SK-N-SH (cell line): Measurements from ENCODE around the gene ALKBH8. TPM values are rescaled to one million over a fixed set of nuclear protein-coding genes. Genes with fewer than 3 reads are reported as not detected.
A peak's percentile ranks its signal among the peaks of the same experiment; 100 is the strongest.

Source experiments
- CTCF ChIA-PET: fragments of 300-600, 350-600 bp; formaldehyde crosslinking; extraction: SDS; loops from one replicate; lab custom pipeline; 2021; lab: Yijun Ruan, JAX
- POLR2A ChIA-PET: fragments of 350-600 bp; sonication (Branson Sonifier 250); formaldehyde crosslinking; extraction: SDS; loops from one replicate; lab custom pipeline; 2020; ENCODE audit warnings: antibody characterized with exemption, inconsistent platforms; lab: Yijun Ruan, JAX
- DNase-seq: peaks from one replicate; pipeline ENCODE4 v3.0.0; 2012
- H2AFZ ChIP-seq: fragments of 200-600 bp; sonication (generic); 2 replicates; pipeline ENCODE4 v1.8.1; 2016; ENCODE audit warnings: antibody characterized with exemption, mild to moderate bottlenecking, low read depth
- H3F3A ChIP-seq: fragments of 200-600 bp; sonication (generic); replicated peaks from 2 replicates; pipeline ENCODE3; 2016; ENCODE audit warnings: antibody characterized with exemption, mild to moderate bottlenecking; ENCODE audit not compliant: insufficient read depth
- H3K27ac ChIP-seq, 2 experiments: fragments of 200-500 bp in 1 of 2; fragments of 200-600 bp in 1 of 2; sonication (Bioruptor generic) in 1 of 2; sonication (generic), shearing (Covaris generic) in 1 of 2; 2 replicates each; pipeline versions ENCODE4 v1.5.1 to v1.6.1; 2014 to 2016; ENCODE audit warnings: low read depth in 2 of 2, inconsistent platforms in 1 of 2, low read length in 1 of 2, mild to moderate bottlenecking in 1 of 2, mixed read lengths in 1 of 2
- H3K27me3 ChIP-seq: fragments of 200-600 bp; sonication (generic), shearing (Covaris generic); 2 replicates; pipeline ENCODE4 v1.6.1; 2016; ENCODE audit warnings: mixed run types; ENCODE audit not compliant: insufficient read depth
- H3K36me3 ChIP-seq, 2 experiments: fragments of 200-500 bp in 1 of 2; fragments of 200-600 bp in 1 of 2; sonication (Bioruptor generic) in 1 of 2; sonication (generic) in 1 of 2; replicated peaks in 1 of 2; 2 replicates each; pipeline versions ENCODE3 to v1.5.1; 2014 to 2016; ENCODE audit warnings: low read length in 1 of 2, mild to moderate bottlenecking in 1 of 2; ENCODE audit not compliant: insufficient read depth in 2 of 2, control insufficient read depth in 1 of 2
- H3K4me1 ChIP-seq, 2 experiments: fragments of 200-500 bp in 1 of 2; fragments of 200-600 bp in 1 of 2; sonication (Bioruptor generic) in 1 of 2; sonication (generic), shearing (Covaris generic) in 1 of 2; 2 replicates each; pipeline versions ENCODE4 v1.5.1 to v1.6.1; 2014 to 2016; ENCODE audit warnings: low read depth in 1 of 2, low read length in 1 of 2, mixed run types in 1 of 2; ENCODE audit not compliant: insufficient read depth in 2 of 2, control insufficient read depth in 1 of 2
- H3K4me2 ChIP-seq: fragments of 200-600 bp; sonication (generic), shearing (Covaris generic); 2 replicates; pipeline ENCODE4 v1.6.1; 2017; ENCODE audit warnings: mixed run types
- H3K4me3 ChIP-seq, 2 experiments: fragments of 200-500 bp in 1 of 2; fragments of 200-600 bp in 1 of 2; sonication (Bioruptor generic) in 1 of 2; sonication (generic), shearing (Covaris generic) in 1 of 2; 2 replicates each; pipeline versions ENCODE4 v1.5.1 to v1.8.1; 2014 to 2016; ENCODE audit warnings: low read depth in 2 of 2, inconsistent platforms in 1 of 2, low read length in 1 of 2, mild to moderate bottlenecking in 1 of 2, mixed read lengths in 1 of 2, moderate library complexity in 1 of 2
- H3K79me2 ChIP-seq: fragments of 200-600 bp; sonication (generic); 2 replicates; pipeline ENCODE4 v1.8.1; 2017; ENCODE audit warnings: mild to moderate bottlenecking; ENCODE audit not compliant: insufficient read depth
- H3K9ac ChIP-seq: fragments of 200-600 bp; sonication (generic); 2 replicates; pipeline ENCODE4 v1.6.1; 2017; ENCODE audit warnings: mixed run types
- H3K9me2 ChIP-seq: fragments of 200-600 bp; sonication (generic); 2 replicates; pipeline ENCODE4 v1.6.1; 2017; ENCODE audit warnings: mixed run types
- H3K9me3 ChIP-seq: fragments of 200-600 bp; sonication (generic); 2 replicates; pipeline ENCODE4 v1.6.1; 2017; ENCODE audit warnings: mixed run types, mild to moderate bottlenecking, moderate library complexity
- H4K20me1 ChIP-seq: fragments of 200-600 bp; sonication (generic); 2 replicates; pipeline ENCODE4 v1.6.1; 2017; ENCODE audit warnings: mild to moderate bottlenecking, mixed run types; ENCODE audit not compliant: insufficient read depth
- CHD2 ChIP-seq: fragments of 150-350 bp; IDR thresholded peaks from 2 replicates; pipeline ENCODE4 v1.6.1; 2018; ENCODE audit warnings: low read length; ENCODE audit not compliant: partially characterized antibody
- ELF1 ChIP-seq: IDR thresholded peaks from 2 replicates; pipeline ENCODE4 v1.4.0; 2012
- EP300 ChIP-seq, 2 experiments: IDR thresholded peaks; 2 replicates each; pipeline versions ENCODE4 v1.4.0 to v1.6.1; 2012; ENCODE audit warnings: borderline replicate concordance in 1 of 2, low read depth in 1 of 2, low read length in 1 of 2
- EZH2phosphoT487 ChIP-seq: fragments of 200-600 bp; sonication (generic); IDR thresholded peaks from 2 replicates; pipeline ENCODE4 v1.6.1; 2017; ENCODE audit warnings: low read depth, mixed run types, mild to moderate bottlenecking, antibody characterized with exemption, moderate library complexity, borderline replicate concordance
- IRF3 ChIP-seq: fragments of 150-350 bp; IDR thresholded peaks from 2 replicates; pipeline ENCODE4 v1.6.1; 2016; ENCODE audit warnings: mild to moderate bottlenecking, low read depth, low read length
- MAX ChIP-seq: IDR thresholded peaks from 2 replicates; pipeline ENCODE4 v1.4.0; 2012; ENCODE audit warnings: low read depth
- MXI1 ChIP-seq: IDR thresholded peaks from 2 replicates; pipeline ENCODE4 v1.6.1; 2012; ENCODE audit warnings: mild to moderate bottlenecking, low read depth, low read length, improper control_type of control experiment
- NRF1 ChIP-seq: IDR thresholded peaks from 2 replicates; pipeline ENCODE4 v1.6.1; 2012; ENCODE audit warnings: low read depth, mild to moderate bottlenecking, low read length
- PBX3 ChIP-seq: IDR thresholded peaks from 2 replicates; pipeline ENCODE4; 2012
- REST ChIP-seq: IDR thresholded peaks from 2 replicates; pipeline ENCODE4 v1.6.1; 2012; ENCODE audit warnings: mild to moderate bottlenecking, low read depth, low read length, moderate library complexity
- RFX5 ChIP-seq: IDR thresholded peaks from 2 replicates; pipeline ENCODE4 v1.6.1; 2012; ENCODE audit warnings: mild to moderate bottlenecking, improper control_type of control experiment, low read length
- TEAD4 ChIP-seq: IDR thresholded peaks from 2 replicates; pipeline ENCODE4 v1.4.0; 2012; ENCODE audit warnings: mild to moderate bottlenecking, borderline replicate concordance; ENCODE audit not compliant: insufficient read depth
- USF1 ChIP-seq: IDR thresholded peaks from 2 replicates; pipeline ENCODE4 v1.4.0; 2012; ENCODE audit warnings: low read depth, borderline replicate concordance
- USF2 ChIP-seq: fragments of 150-350 bp; IDR thresholded peaks from 2 replicates; pipeline ENCODE4 v1.6.1; 2017; ENCODE audit warnings: antibody characterized with exemption, low read length, low read depth, borderline replicate concordance
- YY1 ChIP-seq: IDR thresholded peaks from 2 replicates; pipeline ENCODE4 v1.4.0; 2012; ENCODE audit warnings: low read depth, mild to moderate bottlenecking
- ZBTB33 ChIP-seq: IDR thresholded peaks from 2 replicates; pipeline ENCODE4 v1.4.0; 2012; ENCODE audit warnings: low read depth, borderline replicate concordance
- WGBS: methylation state at CpG from one replicate; pipeline ENCODE4 v1.1.6; 2017; ENCODE audit warnings: low lambda C conversion rate; 5-methylcytosine and 5-hydroxymethylcytosine counted together
- polyA plus RNA-seq, 3 experiments: library from polyadenylated mRNA; depleted of rRNA; stranded (reverse); fragments of >200 nt; gene quantifications; 2 replicates each; pipeline ENCODE4 v1.2.3, GENCODE V29; 2012

ALKBH8 gene
- polyA plus RNA-seq, 1 of the 3 experiments (the other 2 are of a cell fraction), result 2.4 TPM

- TF ChIP-seq USF2 (no peak), YY1 (peak; percentile 98), PBX3 (no peak), REST (0 out of 2 replicates have a peak, but pooled peaks have one; percentile 21), ELF1 (peak; percentile 80), MXI1 (peak; percentile 99), RFX5 (no peak), CHD2 (peak; percentile 72)
Observed at GRCh38 chr11:107565219-107565937, at the start of gene ALKBH8 (continued).

- H3K4me3 ChIP-seq, result no peak overlapping the region
- no peaks in the 10 kb centered on the region for H3K4me1 ChIP-seq
- H3F3A ChIP-seq, result no peaks in the 10 kb centered on the region
- H3K27ac ChIP-seq, result no peak overlapping the region
- H3K9me3 ChIP-seq, result no peaks in the 10 kb centered on the region
- H3K79me2 ChIP-seq, result no peaks in the 10 kb centered on the region
- no peaks in the 10 kb centered on the region for H4K20me1 ChIP-seq
- no peak for DNase-seq
- WGBS, result 94% methylated on average over 2 of the region's 2 CpGs
- H2AFZ ChIP-seq, result no peak overlapping the region
- ChIA-PET POLR2A (no interaction called here), CTCF (interaction anchor here (0.8 kb wide), 1 partner anchor 158 kb away, joined by 3 read pairs; no protein-coding TSS in a partner anchor)
- H3K9ac ChIP-seq, result no peak overlapping the region
- no peaks in the 10 kb centered on the region for H3K36me3 ChIP-seq
- H3K27me3 ChIP-seq, result peaks cover 42% of the 10 kb centered on the region; the same call in 1 of the 2 replicates
- H3K4me2 ChIP-seq, result no peak overlapping the region
- no peaks in the 10 kb centered on the region for H3K9me2 ChIP-seq
- TF ChIP-seq EP300 (IDR thresholded peaks at IDR 0.05; ENCODE audit: borderline replicate concordance in 1 of 2, low read depth in 1 of 2, low read length in 1 of 2), result no peak
- no peak for TF ChIP-seq ZBTB33
- no peak for TF ChIP-seq TEAD4
- TF ChIP-seq USF2, result no peak
- TF ChIP-seq NRF1, result no peak
- TF ChIP-seq MAX, result no peak
- TF ChIP-seq IRF3, result no peak
- TF ChIP-seq USF1, result no peak
- no peak for TF ChIP-seq EZH2phosphoT487
Observed at GRCh38 chr11:107612445-107612844, 46.9 kb upstream of the ALKBH8 start.
